ENCODE data around the gene SVOPL. TPM values are rescaled to one million over a fixed set of nuclear protein-coding genes. Genes with fewer than 3 reads are reported as not detected.

The SVOPL gene
- total RNA-seq, 4 donors from 2014 or later = 0.19 to 1.9 (median 0.86) TPM; not detected in 1

DNA sequence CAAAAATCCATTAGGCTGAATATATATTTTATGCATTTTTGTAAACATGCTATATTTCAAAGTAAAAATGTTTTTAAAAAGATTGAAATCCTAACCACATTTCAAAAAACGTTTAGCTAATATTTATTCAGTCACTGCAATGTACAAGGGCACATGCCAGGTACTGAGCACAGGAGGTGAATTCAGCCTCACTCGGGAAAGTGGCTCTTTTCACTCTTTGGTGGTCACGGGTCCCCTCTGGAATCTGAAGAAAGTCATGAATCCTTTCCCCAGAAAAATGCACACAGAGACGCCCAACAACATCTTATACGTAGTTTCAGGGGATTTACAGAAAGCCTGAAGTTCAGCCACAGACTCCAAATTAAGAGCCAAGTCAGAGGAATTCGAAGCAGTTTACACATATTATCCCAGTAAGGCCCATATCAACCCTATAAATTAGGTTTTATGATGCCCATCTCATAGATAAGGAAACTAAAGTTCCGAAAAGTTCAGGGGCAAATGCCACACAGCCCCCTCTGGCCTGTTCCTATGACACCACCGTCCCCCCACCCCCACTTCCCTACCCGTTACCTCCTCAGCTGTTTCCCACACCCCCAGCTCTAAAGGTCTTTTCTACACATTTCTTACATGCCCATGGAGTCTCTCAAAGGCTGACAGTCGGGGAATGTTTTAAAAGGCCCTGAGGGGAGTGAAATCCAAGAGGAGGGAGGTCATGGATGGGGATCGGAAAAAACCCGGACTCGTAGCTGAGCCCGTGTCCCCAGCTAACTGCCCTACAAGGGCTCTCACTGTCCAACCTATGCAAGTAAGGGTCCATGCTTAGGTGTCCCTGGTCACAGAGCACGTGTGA lies 9.6 kb upstream of the SVOPL start:
- Histone ChIP-seq H3K9me3 (no peaks in the 10 kb centered on the region), H3K27ac (no peak overlapping the region), H3K4me1 (no peaks in the 10 kb centered on the region), H3K4me3 (no peak overlapping the region), H3K36me3 (no peaks in the 10 kb centered on the region), H3K27me3 (no peaks in the 10 kb centered on the region)
- TF ChIP-seq, protein P1, sequence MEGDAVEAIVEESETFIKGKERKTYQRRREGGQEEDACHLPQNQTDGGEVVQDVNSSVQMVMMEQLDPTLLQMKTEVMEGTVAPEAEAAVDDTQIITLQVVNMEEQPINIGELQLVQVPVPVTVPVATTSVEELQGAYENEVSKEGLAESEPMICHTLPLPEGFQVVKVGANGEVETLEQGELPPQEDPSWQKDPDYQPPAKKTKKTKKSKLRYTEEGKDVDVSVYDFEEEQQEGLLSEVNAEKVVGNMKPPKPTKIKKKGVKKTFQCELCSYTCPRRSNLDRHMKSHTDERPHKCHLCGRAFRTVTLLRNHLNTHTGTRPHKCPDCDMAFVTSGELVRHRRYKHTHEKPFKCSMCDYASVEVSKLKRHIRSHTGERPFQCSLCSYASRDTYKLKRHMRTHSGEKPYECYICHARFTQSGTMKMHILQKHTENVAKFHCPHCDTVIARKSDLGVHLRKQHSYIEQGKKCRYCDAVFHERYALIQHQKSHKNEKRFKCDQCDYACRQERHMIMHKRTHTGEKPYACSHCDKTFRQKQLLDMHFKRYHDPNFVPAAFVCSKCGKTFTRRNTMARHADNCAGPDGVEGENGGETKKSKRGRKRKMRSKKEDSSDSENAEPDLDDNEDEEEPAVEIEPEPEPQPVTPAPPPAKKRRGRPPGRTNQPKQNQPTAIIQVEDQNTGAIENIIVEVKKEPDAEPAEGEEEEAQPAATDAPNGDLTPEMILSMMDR (IDR thresholded peaks at IDR 0.05) = no peak
- DNase-seq (ENCODE audit: low spot score in 2 of 2) = no peak
- 62% methylated on average over 15 of the region's 15 CpGs for WGBS

- H3K27me3 ChIP-seq = no peaks in the 10 kb centered on the region
- DNase-seq (ENCODE audit: low spot score in 2 of 2) = no peak
- H3K4me1 ChIP-seq = no peaks in the 10 kb centered on the region
- TF ChIP-seq POLR2AphosphoS5 (IDR thresholded peaks at IDR 0.05) = no peak
- TF ChIP-seq POLR2A (IDR thresholded peaks at IDR 0.05) = no peak
- TF ChIP-seq, protein P1 (IDR thresholded peaks at IDR 0.05) = no peak
- TF ChIP-seq EP300 (IDR thresholded peaks at IDR 0.05) = no peak
- H3K4me3 ChIP-seq = no peak overlapping the region
- H3K36me3 ChIP-seq = no peaks in the 10 kb centered on the region
- H3K27ac ChIP-seq = no peak overlapping the region
- WGBS = 68% methylated on average over 7 of the region's 7 CpGs
- H3K9me3 ChIP-seq = no peaks in the 10 kb centered on the region
Observed at GRCh38 chr7:138705167-138705566, 4.0 kb upstream of the SVOPL start.

DNA sequence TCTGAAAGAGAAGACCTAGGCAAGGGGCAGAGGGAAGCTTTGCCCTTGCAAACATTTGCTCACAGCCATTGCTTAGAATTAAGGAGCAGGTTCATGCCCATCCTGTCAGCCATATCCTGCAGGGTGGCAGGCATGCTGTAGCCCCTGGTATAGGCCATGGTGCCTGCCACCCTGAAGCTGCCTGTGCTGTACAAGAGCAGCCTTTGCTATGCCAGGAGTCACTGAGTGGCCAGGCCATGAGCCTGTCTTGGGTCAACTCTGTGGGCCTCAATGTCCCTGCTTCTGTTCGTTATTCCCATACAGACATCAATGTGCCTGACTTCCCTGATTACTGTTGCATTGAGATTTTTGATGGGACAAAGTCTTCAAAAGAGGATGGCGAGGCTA lies 368 bp upstream of the SVOPL start:
- Histone ChIP-seq H3K27ac (no peak overlapping the region), H3K4me1 (no peaks in the 10 kb centered on the region), H3K36me3 (no peaks in the 10 kb centered on the region), H3K9me3 (no peaks in the 10 kb centered on the region), H3K27me3 (no peaks in the 10 kb centered on the region), H3K4me3 (no peak overlapping the region)
- 89% methylated on average over 2 of the region's 2 CpGs for WGBS
- no peak for DNase-seq (ENCODE audit: low spot score in 2 of 2)
- no peak for TF ChIP-seq POLR2A (IDR thresholded peaks at IDR 0.05)
- no peak for TF ChIP-seq EP300 (IDR thresholded peaks at IDR 0.05)
- TF ChIP-seq, protein P1 (IDR thresholded peaks at IDR 0.05) = no peak
- TF ChIP-seq POLR2AphosphoS5 (IDR thresholded peaks at IDR 0.05) = no peak

DNA sequence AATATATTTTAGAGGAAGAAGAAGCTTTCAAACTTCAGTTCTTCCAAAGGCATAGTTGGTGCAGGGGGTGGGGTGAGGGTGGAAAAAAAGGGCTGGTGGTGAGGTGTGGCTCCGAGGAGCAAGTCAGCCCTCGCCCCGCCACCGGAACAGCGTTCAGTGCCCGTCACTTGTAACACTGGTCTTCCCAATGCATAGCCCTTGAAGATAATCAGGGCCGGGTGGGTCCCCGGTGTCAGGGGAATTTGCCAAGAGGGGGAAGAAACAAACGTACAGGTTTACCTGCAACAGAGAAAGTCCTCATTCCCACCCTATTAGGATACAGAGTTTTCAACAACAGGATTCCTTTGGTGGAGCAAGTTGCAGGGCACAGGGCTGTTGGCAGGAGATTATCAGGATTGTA lies 1.5 kb downstream of the SVOPL start:
- WGBS = 76% methylated on average over 9 of the region's 9 CpGs
- TF ChIP-seq POLR2AphosphoS5 (IDR thresholded peaks at IDR 0.05) (no peak), POLR2A (IDR thresholded peaks at IDR 0.05) (no peak), EP300 (IDR thresholded peaks at IDR 0.05) (no peak)
- TF ChIP-seq, protein P1 (IDR thresholded peaks at IDR 0.05) = no peak
- Histone ChIP-seq H3K9me3 (no peaks in the 10 kb centered on the region), H3K27me3 (no peaks in the 10 kb centered on the region), H3K4me3 (no peak overlapping the region), H3K4me1 (no peaks in the 10 kb centered on the region), H3K27ac (no peak overlapping the region), H3K36me3 (no peaks in the 10 kb centered on the region)
- no peak for DNase-seq (ENCODE audit: low spot score in 2 of 2)

- Histone ChIP-seq H3K36me3 (no peaks in the 10 kb centered on the region), H3K27me3 (no peaks in the 10 kb centered on the region), H3K9me3 (no peaks in the 10 kb centered on the region), H3K4me1 (no peaks in the 10 kb centered on the region), H3K27ac (no peak overlapping the region), H3K4me3 (no peak overlapping the region)
- no peak for DNase-seq (ENCODE audit: low spot score in 2 of 2)
- TF ChIP-seq POLR2AphosphoS5 (IDR thresholded peaks at IDR 0.05) (no peak), POLR2A (IDR thresholded peaks at IDR 0.05) (no peak)
- TF ChIP-seq, protein P1 (IDR thresholded peaks at IDR 0.05) = no peak
- WGBS = 90% methylated on average over 7 of the region's 7 CpGs
Observed at GRCh38 chr7:138698281-138698680, 2.9 kb downstream of the SVOPL start.

Measured in suprapubic skin (tissue), 4 donors.